GF-D8 (cell line): ENCODE data around the gene COG5.
A peak's percentile ranks its signal among the peaks of the same experiment; 100 is the strongest.

ENCODE experiments used
- DNase-seq: peaks from one replicate; lab custom pipeline; 2025; lab: John Stamatoyannopoulos, UW

Gene COG5

DNA sequence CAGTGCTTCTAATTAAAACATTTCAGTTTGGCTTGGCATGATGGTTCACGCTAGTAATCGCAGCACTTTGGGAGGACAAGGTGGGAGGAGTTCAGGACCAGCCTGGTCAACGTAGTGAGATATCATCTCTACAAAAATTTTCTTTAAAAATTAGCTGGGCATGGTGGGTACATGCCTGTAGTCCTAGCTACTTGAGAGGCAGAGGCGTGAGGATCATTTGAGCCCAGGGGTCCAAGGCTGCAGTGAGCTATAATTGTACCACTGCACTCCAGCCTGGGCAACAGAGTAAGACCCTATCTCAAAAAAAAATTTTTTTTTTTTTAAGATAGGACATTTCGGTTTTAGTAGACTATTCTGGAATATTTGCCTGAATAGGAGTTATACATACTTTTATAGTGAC lies 382.5 kb downstream of the COG5 start:
- no peak for DNase-seq

DNA sequence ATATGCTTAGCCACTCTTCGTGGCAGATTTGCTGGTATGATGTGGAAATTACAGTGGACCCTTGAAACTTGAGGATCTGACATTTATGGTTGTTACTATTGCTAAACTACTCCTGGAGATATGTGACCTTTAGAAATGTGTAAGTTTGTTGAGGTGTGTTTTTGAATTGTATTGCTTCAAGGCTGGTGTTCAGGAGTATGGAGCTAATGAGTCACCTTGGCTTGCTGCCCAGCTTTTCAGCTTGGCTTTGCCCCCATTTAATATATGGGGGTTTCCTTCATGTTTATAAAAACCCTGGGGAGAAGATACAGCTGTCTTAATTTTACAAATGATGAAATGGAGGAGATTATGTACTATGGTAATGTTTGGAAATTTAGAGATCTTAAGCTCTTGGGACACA lies 383.3 kb downstream of the COG5 start:
- DNase-seq, result no peak

DNA sequence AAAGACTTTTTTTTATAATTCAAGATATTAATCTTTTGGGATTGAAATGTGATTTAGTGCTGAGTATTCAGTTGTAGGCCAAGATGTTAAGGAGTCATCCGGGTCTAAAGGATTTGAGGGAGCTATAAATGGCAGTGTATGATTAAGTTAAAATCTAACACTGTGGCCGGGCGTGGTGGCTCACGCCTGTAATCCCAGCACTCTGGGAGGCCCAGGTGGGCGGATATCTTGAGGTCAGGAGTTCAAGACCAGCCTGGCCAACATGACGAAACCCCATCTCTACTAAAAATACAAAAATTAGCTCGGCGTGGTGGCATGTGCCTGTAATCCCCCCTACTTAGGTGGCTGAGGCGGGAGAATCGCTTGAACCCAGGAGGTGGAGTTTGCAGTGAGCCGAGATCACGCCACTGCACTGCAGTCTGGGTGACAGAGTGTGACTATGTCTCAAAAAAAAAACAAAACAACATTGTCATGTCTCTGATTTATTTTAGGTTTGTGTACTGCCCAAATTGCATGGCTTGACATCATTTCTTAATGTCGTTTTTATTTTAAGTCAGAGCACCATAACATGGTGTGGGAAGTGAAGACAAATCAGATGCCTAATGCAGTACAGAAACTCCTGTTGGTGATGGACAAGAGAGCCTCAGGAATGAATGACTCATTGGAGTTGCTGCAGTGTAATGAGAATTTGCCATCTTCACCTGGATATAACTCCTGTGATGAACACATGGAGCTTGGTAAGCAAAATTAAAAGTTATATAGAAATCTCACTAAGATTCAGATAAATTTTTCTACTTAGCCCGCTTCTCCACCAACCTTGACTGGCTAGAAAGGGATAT lies 384.2 kb downstream of the COG5 start:
- DNase-seq, result no peak

DNA sequence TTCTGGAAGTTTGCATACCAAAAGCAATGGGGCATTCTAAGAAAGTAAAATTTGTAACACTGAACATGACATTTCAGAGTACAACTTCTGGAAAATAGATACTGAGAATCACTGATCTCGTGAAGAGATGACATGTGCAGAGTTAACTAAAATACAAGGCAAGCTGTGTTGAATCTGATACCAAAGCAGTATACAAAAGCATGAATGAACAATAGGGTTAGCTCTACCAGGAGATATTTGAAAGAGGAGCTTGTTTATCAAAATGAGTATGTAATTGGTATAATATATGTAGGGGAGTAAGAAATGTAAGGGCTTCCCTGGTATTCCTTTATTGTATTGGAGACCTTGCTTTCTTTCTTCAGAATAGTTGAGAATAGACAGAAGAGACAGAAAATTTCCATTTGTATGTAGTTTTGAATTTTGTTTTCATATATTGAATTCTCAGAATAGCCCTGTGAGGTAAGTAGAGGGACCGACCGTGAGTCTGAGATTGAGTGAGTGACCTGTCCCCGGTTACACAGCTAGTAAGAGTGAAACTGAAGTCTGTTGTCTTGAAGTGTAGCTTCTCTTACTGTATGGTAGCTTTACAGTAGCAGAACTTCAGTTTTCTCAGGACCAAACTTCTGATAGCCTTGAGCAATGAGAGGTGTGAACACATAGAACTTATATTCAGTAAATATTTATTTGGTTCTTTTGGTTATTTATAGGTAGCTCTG lies 389.9 kb downstream of the COG5 start:
- no peak for DNase-seq

DNA sequence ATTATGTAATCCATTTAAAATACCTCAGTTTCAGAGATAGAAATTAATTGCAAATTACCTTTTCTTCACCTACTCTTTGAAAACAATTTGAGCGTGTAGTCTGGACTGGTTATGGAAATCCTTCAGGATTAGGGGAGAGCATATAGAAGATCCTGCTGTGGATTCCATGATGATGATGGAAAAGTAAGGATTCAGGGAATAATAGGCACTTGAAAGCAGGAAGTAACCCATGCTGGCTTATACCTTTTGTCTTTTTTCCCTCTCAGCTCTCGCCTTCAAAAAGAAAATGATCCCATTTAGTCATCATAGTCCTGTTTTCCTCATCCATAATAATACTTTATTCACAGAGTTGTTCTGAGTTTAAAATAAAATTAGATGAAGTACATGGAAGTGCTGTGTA lies 390.5 kb downstream of the COG5 start:
- no peak for DNase-seq

DNA sequence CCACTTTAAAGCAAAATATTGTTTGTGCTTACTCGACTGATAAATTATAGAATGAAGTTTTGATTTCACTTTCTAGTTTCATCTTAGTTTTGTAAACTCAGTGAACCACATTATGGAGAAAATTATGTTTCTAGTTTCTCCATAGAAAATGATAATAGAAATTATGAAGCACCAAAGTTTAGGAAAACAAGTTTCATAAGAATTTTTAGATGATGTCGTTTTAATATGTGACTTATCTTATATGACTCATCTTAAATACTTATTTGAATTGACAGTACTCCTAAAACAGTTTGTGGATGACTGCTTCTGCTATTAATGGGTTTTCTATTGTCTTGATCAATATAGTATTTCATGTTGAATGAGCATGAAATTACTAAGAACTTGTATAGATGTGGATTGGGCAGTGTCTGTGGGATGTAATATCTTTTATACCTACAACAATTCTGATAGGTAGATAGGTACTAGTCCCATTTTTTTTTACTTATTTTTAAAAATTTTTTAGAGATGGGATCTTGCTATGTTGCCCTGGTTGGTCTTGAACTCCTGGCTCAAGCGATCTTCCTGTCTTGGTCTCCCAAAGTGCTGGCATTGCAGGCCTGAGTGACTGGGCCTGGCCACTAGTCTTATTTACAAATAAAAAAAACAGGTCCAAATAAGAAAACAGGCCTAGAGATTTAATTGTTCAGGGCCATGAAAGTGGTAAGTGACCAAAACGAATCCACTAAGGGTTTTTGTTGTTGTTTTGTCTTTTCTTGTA lies 391.3 kb downstream of the COG5 start:
- no peak for DNase-seq

DNA sequence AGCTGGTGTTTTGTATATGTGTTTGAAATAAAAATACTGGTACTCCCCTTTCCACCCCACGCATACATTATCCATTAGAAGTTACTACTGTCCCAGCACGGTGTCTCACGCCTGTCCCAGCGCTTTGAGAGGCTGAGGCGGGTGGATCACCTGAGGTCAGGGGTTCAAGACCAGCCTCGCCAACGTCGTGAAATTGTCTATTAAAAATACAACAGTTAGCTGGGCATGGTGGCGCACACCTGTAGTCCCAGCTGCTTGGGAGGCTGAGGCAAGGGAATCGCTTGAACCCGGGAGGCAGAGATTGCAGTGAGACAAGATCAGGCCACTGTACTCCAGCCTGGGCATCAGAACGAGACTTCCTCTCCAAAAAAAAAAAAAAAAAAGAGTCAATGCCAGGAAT lies 392.2 kb downstream of the COG5 start:
- DNase-seq, result no peak

DNA sequence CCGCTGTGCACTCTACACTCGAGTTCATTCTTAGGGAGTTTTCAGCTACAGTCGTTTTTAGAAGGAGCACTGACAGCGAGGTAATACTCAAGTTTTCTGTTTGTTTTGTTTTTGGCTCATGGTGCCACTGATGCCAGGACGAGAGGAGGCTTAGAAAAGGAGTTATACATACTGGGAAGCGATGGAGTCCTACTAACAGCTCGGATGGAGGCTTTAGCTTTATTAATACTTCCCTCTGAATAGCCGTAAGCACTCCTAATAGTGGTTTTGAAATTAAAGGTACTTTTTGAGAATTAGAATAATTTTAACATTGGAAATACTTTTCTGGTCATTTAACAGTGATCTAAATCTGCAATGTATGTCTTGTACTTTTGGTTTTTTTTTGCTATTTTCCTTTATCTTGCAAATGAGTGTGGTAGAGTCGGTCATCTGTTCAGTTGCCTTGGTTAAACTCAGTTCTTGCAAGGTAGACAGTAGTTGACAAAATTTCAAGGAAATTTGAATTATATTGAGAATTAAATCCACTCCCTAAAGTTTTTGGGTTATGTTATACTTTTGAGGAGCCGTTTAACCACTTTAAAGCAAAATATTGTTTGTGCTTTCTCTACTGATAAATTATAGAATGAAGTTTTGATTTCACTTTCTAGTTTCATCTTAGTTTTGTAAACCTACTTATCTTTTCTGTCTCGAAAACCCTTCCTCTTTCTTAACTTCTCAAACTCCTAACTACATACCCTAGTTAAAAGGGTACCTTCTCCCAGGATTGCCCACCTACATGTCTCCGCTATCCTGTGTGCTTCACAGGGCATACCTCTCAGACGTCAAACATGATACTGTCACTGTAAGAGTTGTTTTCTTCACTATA lies 393.4 kb downstream of the COG5 start:
- no peak for DNase-seq

DNA sequence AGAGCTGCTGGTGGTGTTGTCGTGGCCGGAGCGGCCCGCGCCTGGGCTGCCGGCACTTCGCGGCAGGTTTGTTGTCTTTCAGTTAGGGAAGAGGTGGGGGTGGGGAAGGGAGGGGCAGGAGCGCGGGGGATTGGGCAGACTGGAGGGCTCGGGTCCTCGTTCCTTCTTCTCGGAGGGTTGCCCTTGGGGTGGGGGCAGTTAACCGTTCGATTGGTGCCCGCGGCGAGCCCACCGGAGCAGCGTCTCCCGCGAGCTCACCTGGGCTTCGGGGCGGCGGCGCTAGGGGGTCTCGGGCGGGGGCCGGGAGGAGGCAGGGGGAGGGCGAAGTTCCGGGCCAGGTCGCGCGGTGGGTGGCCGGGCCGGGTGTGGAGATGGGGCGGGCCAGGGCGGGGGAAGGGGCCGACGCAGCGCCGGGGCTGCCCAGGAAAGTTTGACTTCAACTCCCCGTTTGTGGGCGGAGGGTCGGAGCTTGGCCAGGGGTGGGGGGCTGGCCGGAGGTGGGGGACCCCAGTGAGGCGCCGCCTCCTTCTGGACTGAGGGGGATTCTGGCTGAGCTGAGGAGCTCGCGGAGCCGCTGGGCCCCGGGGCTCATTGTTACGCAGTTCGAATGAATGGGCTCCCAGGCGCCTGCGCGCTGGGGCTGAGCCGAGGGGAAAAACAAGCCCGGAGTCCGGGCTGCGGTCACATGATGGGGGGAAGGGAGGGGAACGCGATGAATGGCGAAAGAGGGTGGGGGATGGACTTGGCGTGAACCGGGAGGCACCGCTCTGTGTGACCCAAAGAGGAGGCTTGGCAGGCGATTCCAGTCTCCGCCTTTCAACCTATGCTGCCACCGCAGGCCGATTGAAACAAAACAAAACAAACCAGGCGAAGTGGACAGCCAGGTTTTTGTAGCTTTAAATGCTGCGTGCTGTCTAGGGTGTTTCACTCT lies 394.3 kb downstream of the COG5 start:
- peak; percentile 85 for DNase-seq

DNA sequence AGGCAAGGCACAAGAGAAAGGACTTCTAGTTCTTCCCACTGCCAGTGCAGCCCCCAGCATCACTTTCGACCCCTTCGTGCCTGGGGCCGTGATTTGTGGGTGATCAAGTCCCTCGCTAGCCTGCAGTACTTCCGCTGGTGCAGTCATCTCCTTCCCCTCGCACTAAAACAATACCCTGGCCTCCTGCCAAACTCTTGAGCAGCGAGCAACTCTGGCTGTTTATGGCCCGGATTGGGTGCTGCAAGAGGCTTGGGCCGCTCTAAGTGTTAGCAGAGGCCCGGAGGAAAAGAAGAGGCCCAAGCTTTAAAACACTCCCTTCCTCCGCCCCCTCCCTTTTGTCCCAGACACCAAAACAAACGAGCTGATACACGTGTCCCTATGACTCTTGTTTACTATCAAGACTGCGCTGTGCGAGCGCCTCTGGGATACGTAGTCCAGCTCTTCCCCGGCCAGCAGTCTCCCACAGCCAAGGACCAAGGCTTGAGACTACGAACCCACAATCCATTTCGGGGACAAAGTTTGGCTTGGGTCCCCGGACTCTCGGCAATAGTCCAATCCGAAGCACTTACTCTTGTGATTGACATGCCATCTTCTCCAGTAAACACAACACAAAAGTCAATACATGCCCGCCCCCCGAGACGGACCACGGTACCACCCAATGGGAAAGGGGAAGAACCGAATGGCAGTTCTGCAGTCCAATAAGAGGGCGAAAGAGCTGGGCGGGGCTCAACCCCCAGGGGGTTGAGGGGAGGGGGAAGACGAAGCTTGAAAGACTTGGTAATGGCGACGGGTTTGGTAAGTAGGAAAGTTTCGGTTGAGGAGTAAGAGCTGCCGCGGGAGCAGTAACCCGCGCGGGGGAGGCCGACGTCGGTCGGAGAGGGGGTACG lies 395.2 kb downstream of the COG5 start, which contains the start of gene HBP1:
HBP1 (plus strand) TSS at position 771 of the 887 bp plus-strand sequence. CDS start 10,891 bp downstream, outside the sequence.
- DNase-seq, result peak; percentile 99

DNA sequence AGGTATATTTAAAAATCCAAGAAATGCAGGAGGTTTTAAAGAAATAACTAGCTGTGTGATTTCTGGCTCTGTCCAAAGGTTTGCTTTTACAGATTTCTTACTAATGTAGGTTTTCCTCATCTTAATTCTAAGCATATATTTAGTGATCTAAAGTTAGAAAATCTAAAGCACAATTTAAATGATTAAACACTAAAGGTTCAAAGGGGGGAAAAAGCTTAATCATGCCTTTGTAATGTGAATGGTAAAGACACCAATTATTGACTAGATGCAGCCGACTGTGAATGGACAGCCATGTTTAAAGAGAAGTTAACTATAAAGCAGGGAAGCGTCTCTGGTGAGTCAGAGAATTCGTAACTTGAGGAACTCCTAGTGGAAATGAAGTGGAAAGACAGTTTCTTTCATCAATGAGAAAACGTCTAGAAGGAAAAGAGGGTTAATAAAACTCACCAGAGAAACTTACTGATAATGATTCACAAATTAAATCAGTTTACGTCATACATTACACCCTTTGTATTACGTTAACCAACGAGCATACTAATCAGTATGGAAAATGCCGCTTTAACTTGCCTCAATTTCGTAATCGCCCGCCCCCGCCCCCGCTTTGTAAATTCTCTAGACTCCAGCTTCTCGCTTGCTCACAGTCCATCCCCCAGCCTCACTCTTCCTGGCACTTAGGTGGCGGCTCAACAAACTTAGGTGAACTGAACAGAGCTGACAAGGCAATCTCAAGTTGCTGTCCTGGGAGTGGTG lies 396.1 kb downstream of the COG5 start:
- peak; percentile 46 for DNase-seq

DNA sequence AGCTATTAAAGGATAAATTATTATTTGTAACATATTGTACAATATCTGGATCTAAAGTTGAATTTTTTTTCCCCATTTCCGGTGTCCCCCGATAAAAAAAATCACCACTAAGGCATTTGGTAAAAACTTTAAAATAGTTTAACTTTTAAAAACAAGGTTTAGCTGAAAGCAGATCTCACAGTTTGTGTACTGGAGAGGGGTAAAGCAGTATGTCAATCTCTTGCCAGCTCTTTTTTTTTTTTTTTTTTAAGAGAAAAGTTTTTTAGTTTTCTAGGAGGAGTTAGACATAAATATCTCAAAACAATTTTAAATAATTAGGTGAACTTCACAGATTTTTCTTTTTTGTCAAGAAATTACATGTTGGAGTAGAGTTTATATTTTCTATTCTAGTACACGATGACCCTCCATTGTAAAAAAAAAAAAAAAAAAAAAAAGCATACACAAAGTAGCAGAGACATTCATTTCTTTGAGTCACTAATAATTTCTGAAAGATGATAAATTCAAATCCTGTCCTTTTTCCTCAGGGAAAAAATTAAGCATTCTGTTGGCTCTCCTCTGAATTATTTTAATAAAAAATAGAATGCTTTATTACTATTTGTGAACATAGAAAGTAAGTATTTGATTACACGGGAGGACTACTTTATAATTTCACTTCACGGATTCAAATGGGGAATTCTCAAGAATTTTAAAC lies 396.8 kb downstream of the COG5 start:
- DNase-seq, result no peak

DNA sequence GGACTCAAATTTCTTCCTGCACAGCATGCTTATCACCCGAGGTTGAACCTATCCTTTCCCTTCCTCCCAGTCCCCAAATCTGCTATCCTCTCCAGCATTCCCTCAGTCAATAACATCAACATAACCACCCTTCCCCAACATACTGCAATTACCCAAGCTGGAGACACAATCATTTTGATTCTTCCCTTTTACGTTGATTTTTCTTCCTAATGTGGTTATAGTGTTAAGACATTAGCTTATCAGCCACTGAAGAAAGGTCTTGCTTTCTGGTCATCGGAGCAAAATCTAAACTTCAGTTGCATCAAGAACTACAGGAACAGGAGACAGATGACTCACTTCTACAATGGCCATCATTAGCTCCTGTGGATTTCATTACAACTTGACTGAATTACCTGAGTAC lies 398.4 kb downstream of the COG5 start:
- DNase-seq, result no peak

DNA sequence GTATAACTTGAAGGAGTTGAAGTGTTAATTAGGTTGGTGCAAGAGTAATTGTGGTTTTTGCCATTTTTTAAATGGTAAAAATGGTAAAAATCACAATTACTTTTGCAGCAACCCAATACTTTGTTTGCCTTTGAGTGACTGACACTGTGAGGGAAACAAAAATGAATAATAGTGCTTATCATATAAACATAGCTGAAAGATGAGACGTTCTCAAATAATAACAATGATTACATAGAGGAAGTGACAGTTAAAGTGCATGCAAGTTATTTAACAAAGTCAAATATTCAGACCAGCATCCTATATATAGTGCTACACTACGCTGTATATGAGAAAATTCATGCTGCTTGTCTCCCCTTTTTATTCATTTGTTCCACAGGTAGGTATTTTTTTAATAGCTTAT lies 399.6 kb downstream of the COG5 start:
- no peak for DNase-seq

DNA sequence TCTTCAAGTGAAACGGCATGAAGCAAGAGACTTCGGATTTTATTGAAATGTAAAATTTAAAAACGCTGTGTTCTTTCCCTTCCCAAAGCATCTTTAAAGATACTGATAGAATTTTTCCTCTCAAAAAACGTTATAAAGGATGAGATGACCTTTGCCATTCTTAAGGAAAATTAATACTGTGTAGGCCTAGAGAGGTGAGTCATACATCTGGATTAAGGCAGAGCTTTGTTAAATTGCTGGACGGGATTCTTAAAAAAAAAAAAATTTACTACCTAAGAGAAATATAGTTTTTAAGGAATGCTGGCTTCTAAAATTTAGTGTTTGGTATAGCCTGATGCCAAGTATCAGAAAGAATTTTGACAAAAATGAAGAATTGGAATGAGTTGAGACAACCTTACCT lies 401.2 kb downstream of the COG5 start:
- no peak for DNase-seq

DNA sequence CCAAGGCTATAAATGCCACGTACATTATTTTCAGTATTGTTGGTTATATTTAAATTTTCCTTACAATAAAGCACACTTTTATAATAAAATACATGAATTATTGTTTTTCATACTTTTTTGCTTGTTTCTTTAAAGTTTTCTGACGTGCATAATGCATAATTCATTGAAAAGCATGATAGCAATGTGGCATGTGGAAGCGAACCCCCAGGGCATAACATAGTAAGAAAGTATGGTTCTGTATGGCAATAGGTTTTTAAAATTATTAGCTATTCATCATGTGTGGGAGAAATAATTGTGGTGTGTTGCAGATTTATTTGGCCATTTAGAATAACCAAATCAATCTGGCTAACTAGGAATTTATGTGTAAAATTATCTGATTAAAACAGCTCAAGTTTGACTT lies 402.3 kb downstream of the COG5 start:
- DNase-seq, result no peak

DNA sequence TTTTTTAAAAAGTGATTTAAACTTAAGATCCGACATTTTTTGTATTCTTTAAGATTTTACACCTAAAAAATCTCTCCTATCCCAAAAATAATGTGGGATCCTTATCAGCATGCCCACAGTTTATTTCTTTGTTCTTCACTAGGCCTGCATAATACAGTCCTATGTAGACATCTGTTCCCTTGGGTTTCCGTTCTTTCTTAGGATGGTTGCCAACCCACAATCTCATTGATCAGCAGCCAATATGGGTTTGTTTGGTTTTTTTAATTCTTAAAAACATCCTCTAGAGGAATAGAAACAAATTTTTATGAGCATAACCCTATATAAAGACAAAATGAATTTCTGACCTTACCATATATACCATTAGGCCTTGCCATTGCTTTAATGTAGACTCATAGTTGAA lies 403.3 kb downstream of the COG5 start:
- DNase-seq, result no peak

DNA sequence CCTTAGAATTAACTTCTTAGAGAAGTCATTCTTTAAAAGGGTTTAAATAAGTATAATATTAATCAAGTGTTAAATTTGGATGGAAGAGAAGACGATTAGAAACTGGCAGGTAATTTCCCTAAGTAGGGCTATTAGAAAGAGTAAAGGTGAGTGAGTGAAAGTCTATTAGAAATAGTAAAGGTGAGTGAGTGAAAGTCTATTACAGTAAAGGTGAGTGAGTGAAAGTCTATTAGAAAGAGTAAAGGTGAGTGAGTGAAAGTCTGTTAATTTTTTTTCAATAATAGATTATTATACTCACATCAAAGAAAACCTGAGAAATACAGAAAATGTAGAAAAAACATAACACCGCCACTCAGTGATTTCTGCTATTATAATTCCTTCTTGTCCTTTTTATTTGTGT lies 405.7 kb downstream of the COG5 start:
- no peak for DNase-seq
